K562 (cell line): Measurements from ENCODE around the gene ZNF43. TPM values are rescaled to one million over a fixed set of nuclear protein-coding genes. Genes with fewer than 3 reads are reported as not detected.

Source experiments
- BCL6 ChIP-seq: fragments of 250-450 bp; sonication (Bioruptor Pico); IDR thresholded peaks from 2 replicates; pipeline ENCODE4 v1.4.0; 2020
- BRD4 ChIP-seq: fragments of 200-600 bp; sonication (generic); IDR thresholded peaks from 2 replicates; pipeline ENCODE4 v1.6.1; 2017; ENCODE audit warnings: inconsistent platforms
- BRF2 ChIP-seq: IDR thresholded peaks from 3 replicates; pipeline ENCODE4 v1.6.1; 2011; ENCODE audit warnings: borderline replicate concordance, mild to moderate bottlenecking; ENCODE audit not compliant: insufficient read length, insufficient read depth
- CBX8 ChIP-seq: fragments of 200-600 bp; sonication (generic); IDR thresholded peaks from 2 replicates; pipeline ENCODE4 v1.6.1; 2012; ENCODE audit warnings: borderline replicate concordance, mixed run types, low read depth, mild to moderate bottlenecking, moderate library complexity, mixed read lengths, low read length, control low read depth, inconsistent platforms; ENCODE audit not compliant: poor library complexity, severe bottlenecking; ENCODE audit errors: extremely low read depth
- FOXJ2 ChIP-seq: fragments of 200-800 bp; sonication (Bioruptor generic); IDR thresholded peaks from 2 replicates; pipeline ENCODE4 v1.6.1; 2016; ENCODE audit warnings: missing genetic modification characterization, missing compliant biosample characterization
- GMEB1 ChIP-seq: fragments of 250-450 bp; sonication (Bioruptor Pico); IDR thresholded peaks from 2 replicates; pipeline ENCODE4 v1.4.0; 2020; ENCODE audit warnings: mild to moderate bottlenecking
- HINFP ChIP-seq: fragments of 450-650 bp; conservative IDR thresholded peaks from 2 replicates; pipeline ENCODE4 v1.6.1; 2016; ENCODE audit warnings: missing genetic modification characterization, low read depth, mild to moderate bottlenecking, control low read depth, missing compliant biosample characterization
- NCOR1 ChIP-seq: fragments of 450-650 bp; IDR thresholded peaks from 2 replicates; pipeline ENCODE4 v1.6.1; 2016; ENCODE audit warnings: mild to moderate bottlenecking, moderate library complexity
- OTX1 ChIP-seq: fragments of 450-650 bp; formaldehyde crosslinking; IDR thresholded peaks from 2 replicates; pipeline ENCODE4 v1.4.0; 2022; ENCODE audit warnings: mild to moderate bottlenecking
- POLR3A ChIP-seq: IDR thresholded peaks from 2 replicates; pipeline ENCODE4 v1.6.1; 2011; ENCODE audit warnings: borderline replicate concordance, mild to moderate bottlenecking, moderate library complexity; ENCODE audit not compliant: insufficient read length, insufficient read depth; ENCODE audit errors: extremely low read depth
- PREB ChIP-seq: sonication (generic); formaldehyde crosslinking; IDR thresholded peaks from 2 replicates; pipeline ENCODE4 v1.8.1; 2023; ENCODE audit warnings: mild to moderate bottlenecking, missing genetic modification reagents
- RBM25 ChIP-seq: fragments of 200-400 bp; formaldehyde crosslinking; IDR thresholded peaks from 2 replicates; pipeline ENCODE4 v1.6.1; 2018; ENCODE audit warnings: low read length, low read depth, moderate library complexity; ENCODE audit not compliant: severe bottlenecking
- SOX6 ChIP-seq: fragments of 450-650 bp; IDR thresholded peaks from 2 replicates; pipeline ENCODE4 v1.6.1; 2014; ENCODE audit warnings: mild to moderate bottlenecking
- SRSF7 ChIP-seq: fragments of 200-400 bp; formaldehyde crosslinking; optimal IDR thresholded peaks from 2 replicates; pipeline ENCODE3; 2017; ENCODE audit warnings: mild to moderate bottlenecking, low read depth, low read length
- SRSF9 ChIP-seq: fragments of 200-400 bp; formaldehyde crosslinking; IDR thresholded peaks from 2 replicates; pipeline ENCODE4 v1.6.1; 2017; ENCODE audit warnings: low read depth, low read length, borderline replicate concordance
- ZNF165 ChIP-seq: fragments of 250-450 bp; sonication (Bioruptor Pico); IDR thresholded peaks from 2 replicates; pipeline ENCODE4 v1.4.0; 2020; ENCODE audit warnings: borderline replicate concordance
- ZNF197 ChIP-seq: fragments of 200-800 bp; sonication (Bioruptor generic); IDR thresholded peaks from 2 replicates; pipeline ENCODE4 v1.6.1; 2016; ENCODE audit warnings: low read depth, missing genetic modification characterization, missing compliant biosample characterization
- ZNF263 ChIP-seq: sonication (generic); formaldehyde crosslinking; IDR thresholded peaks from 2 replicates; pipeline ENCODE4 v1.8.0; 2022; ENCODE audit warnings: mild to moderate bottlenecking, missing genetic modification reagents, borderline replicate concordance
- ZNF277 ChIP-seq: fragments of 250-450 bp; sonication (Bioruptor Pico); IDR thresholded peaks from 2 replicates; pipeline ENCODE4 v1.8.0; 2022; ENCODE audit warnings: inconsistent platforms, mild to moderate bottlenecking, moderate library complexity, borderline replicate concordance
- ZNF668 ChIP-seq: fragments of 250-450 bp; sonication (Bioruptor Pico); IDR thresholded peaks from 2 replicates; pipeline ENCODE4 v1.8.0; 2022; ENCODE audit warnings: mild to moderate bottlenecking, inconsistent platforms
- polyA plus RNA-seq, 8 experiments: library from polyadenylated mRNA; depleted of rRNA in 4 of 8; stranded (reverse) in 5 of 8; unstranded in 3 of 8; fragments of >200 nt; fragmentation: Nextera tagmentation in 2 of 8; fragmentation: Illumina TruSeq in 1 of 8; extraction: Ambion mirVana in 2 of 8; extraction: Trizol in 1 of 8; gene quantifications; 2 replicates each; pipeline versions ENCODE4 v1.2.1 to v1.2.3, GENCODE V29; 2011 to 2014; ENCODE audit warnings: inconsistent platforms in 1 of 8, missing spikeins in 1 of 8
- total RNA-seq, 7 experiments: library from RNA; depleted of rRNA in 6 of 7; stranded (reverse); fragments of >200 nt in 6 of 7; fragmentation: Illumina TruSeq in 2 of 7; extraction: Trizol in 2 of 7; gene quantifications; 2 replicates each; pipeline versions ENCODE4 v1.2.1 to v1.2.3, GENCODE V29; 2011 to 2021; ENCODE audit warnings: low replicate concordance in 1 of 7

The ZNF43 gene
- total and polyA plus RNA-seq, 9 of the 15 experiments (the other 6 are each of a cell fraction or from before 2014, with no cell fraction given) = 3.6 to 18.6 (median 9.2) TPM

GRCh38 chr19:21767065-21767800 is 68.7 kb downstream of the ZNF43 start, which contains the start of gene ZNF100 (continued):
- no peak for TF ChIP-seq OTX1 (CRISPR knock-in tag)
- TF ChIP-seq SRSF9 = no peak
- TF ChIP-seq PREB (CRISPR knock-in tag) = no peak
- TF ChIP-seq ZNF277 (CRISPR knock-in tag) = no peak
- no peak for TF ChIP-seq POLR3A
- no peak for TF ChIP-seq BRF2
- TF ChIP-seq NCOR1 = no peak
- no peak for TF ChIP-seq CBX8
- no peak for TF ChIP-seq SOX6
- TF ChIP-seq ZNF668 (CRISPR knock-in tag) = no peak
- TF ChIP-seq SRSF7 = no peak
- no peak for TF ChIP-seq ZNF197 (CRISPR knock-in tag)
- no peak for TF ChIP-seq ZNF263
- TF ChIP-seq FOXJ2 = no peak
- no peak for TF ChIP-seq HINFP
- no peak for TF ChIP-seq ZNF165 (CRISPR knock-in tag)
- peak; percentile 91; the same call in 1 of the 2 replicates for TF ChIP-seq BRD4
- peak; percentile 62 for TF ChIP-seq RBM25
- TF ChIP-seq GMEB1 (CRISPR knock-in tag) = no peak
- TF ChIP-seq BCL6 (CRISPR knock-in tag) = no peak
